GM21529 (cell line): ENCODE results near the gene HNRNPM.

Source experiments
- ATAC-seq: cut with Tn5 transposase; IDR thresholded peaks from one replicate; pipeline ENCODE4 v1.9.1; 2021; ENCODE audit not compliant: unreplicated experiment

Gene HNRNPM

DNA sequence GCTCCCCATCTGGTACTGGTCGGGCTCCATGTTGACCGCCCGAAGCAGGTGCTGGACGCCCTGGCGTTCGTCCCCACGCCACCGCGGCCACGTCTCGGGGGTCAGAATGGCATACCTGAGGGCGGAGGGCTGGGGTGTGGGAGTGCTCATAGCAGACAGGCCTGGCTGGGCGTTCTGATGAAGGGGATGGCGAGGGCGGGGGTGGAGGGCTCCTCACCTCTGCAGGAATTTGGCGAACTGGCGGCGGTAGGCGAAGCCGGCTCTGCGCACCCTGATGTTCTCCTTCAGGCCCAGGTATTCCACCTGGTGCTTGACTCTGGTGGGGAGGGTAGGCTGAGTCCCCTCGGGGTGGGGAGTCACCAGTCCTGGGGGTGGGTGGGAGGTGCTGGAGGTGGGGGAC lies 91.5 kb downstream of the HNRNPM start:
- no peak for ATAC-seq

DNA sequence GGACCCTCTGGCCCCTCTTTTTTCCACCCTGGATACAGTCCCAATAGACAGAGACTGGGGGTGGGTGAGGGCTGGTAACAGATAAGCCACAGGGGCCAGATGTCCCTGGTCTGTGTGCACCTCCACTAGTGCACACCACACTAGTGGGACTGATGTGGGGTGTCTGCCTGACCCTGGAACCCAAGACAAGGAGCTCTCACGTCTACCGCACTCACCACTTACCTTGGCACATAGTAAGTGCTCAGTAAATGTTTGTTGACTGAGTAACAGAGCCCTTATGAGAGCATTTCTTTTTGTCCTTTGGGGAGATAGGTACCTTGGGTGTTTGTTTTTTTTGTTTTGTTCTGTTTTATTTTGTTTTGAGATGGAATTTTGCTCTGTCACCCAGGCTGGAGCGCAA lies 92.3 kb downstream of the HNRNPM start:
- no peak for ATAC-seq
